Tibial artery (tissue), 4 donors: Measurements from ENCODE around the gene CHST11.

Experiments
- DNase-seq, 2 donors: peaks; one replicate each; pipeline ENCODE4 v3.0.0-alpha.2; 2019
- H3K27ac ChIP-seq, 2 donors: fragments of 200-600 bp; sonication (generic) in 1 of 2; 1 replicate in 1 of 2; 2 replicates in 1 of 2; pipeline ENCODE4 v1.5.1; 2018 to 2019; ENCODE audit warnings: mild to moderate bottlenecking in 1 of 2
- H3K27me3 ChIP-seq, 2 donors: fragments of 200-600 bp; sonication (generic) in 1 of 2; one replicate each; pipeline versions ENCODE4 v1.5.1 to v1.6.0; 2016 to 2019
- H3K36me3 ChIP-seq, 3 donors: fragments of 200-600 bp; sonication (generic) in 2 of 3; one replicate each; pipeline ENCODE4 v1.5.1; 2016 to 2019; ENCODE audit warnings: mild to moderate bottlenecking in 2 of 3
- H3K4me1 ChIP-seq, 4 donors: fragments of 200-600 bp; sonication (generic) in 2 of 4; 1 replicate in 3 of 4; 2 replicates in 1 of 4; pipeline ENCODE4 v1.5.1; 2016 to 2019
- H3K4me3 ChIP-seq, 2 donors: fragments of 200-600 bp; sonication (generic) in 1 of 2; 1 replicate in 1 of 2; 2 replicates in 1 of 2; pipeline ENCODE4 v1.5.1; 2018 to 2019; ENCODE audit warnings: mild to moderate bottlenecking in 2 of 2
- H3K9me3 ChIP-seq, 3 donors: fragments of 200-600 bp; sonication (generic) in 1 of 3; one replicate each; pipeline ENCODE4 v1.5.1; 2016 to 2019
- intact Hi-C: fragments of 100-400 bp; cut with DNase I; formaldehyde crosslinking; loops from one replicate; pipeline ENCODE4 v1.15.0; 2023; ENCODE audit warnings: low total_unique reads
- TF ChIP-seq, protein P1 (sequence below), 2 experiments: fragments of 200-600 bp in 1 of 2; fragments of 450-650 bp in 1 of 2; IDR thresholded peaks; one replicate each; pipeline ENCODE4 v1.5.1; 2017 to 2019; ENCODE audit warnings: antibody characterized with exemption in 2 of 2, mild to moderate bottlenecking in 1 of 2, moderate library complexity in 1 of 2

The CHST11 gene

GRCh38 chr12:104494137-104494792 lies 37.5 kb downstream of the CHST11 start:
- peak in 1 of 2 donors; percentile 42 for DNase-seq
- peak overlapping the region in 1 of 2 donors; percentile 26 for H3K4me3 ChIP-seq
- no peaks in the 10 kb centered on the region for H3K9me3 ChIP-seq
- H3K36me3 ChIP-seq = no peaks in the 10 kb centered on the region
- H3K27me3 ChIP-seq = no peaks in the 10 kb centered on the region
- intact Hi-C loops = no loop called here
- H3K4me1 ChIP-seq = peaks cover 0 to 9% (median 5%) of the 10 kb centered on the region in 4 donors
- H3K27ac ChIP-seq = peak overlapping the region; percentile 22 to 67
- TF ChIP-seq, protein P1, sequence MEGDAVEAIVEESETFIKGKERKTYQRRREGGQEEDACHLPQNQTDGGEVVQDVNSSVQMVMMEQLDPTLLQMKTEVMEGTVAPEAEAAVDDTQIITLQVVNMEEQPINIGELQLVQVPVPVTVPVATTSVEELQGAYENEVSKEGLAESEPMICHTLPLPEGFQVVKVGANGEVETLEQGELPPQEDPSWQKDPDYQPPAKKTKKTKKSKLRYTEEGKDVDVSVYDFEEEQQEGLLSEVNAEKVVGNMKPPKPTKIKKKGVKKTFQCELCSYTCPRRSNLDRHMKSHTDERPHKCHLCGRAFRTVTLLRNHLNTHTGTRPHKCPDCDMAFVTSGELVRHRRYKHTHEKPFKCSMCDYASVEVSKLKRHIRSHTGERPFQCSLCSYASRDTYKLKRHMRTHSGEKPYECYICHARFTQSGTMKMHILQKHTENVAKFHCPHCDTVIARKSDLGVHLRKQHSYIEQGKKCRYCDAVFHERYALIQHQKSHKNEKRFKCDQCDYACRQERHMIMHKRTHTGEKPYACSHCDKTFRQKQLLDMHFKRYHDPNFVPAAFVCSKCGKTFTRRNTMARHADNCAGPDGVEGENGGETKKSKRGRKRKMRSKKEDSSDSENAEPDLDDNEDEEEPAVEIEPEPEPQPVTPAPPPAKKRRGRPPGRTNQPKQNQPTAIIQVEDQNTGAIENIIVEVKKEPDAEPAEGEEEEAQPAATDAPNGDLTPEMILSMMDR (IDR thresholded peaks at IDR 0.05) = no peak

- peaks cover 0 to 9% (median 5%) of the 10 kb centered on the region in 4 donors for H3K4me1 ChIP-seq
- no peaks in the 10 kb centered on the region for H3K27me3 ChIP-seq
- no peaks in the 10 kb centered on the region for H3K9me3 ChIP-seq
- no peak for DNase-seq
- TF ChIP-seq, protein P1 (IDR thresholded peaks at IDR 0.05) = no peak
- intact Hi-C loops = no loop called here
- H3K27ac ChIP-seq = peak overlapping the region; percentile 22 to 67
- H3K36me3 ChIP-seq = no peaks in the 10 kb centered on the region
- peak overlapping the region in 1 of 2 donors; percentile 26 for H3K4me3 ChIP-seq
Measured at GRCh38 chr12:104494793-104495158, 38.0 kb downstream of the CHST11 start.

GRCh38 chr12:104495786-104496185 lies 39.0 kb downstream of the CHST11 start:
- Histone ChIP-seq H3K36me3 (no peaks in the 10 kb centered on the region), H3K27ac (peak overlapping the region in 1 of 2 donors; percentile 18), H3K9me3 (no peaks in the 10 kb centered on the region), H3K4me3 (no peak overlapping the region), H3K27me3 (no peaks in the 10 kb centered on the region), H3K4me1 (peaks cover 0 to 9% (median 5%) of the 10 kb centered on the region in 4 donors)
- intact Hi-C loops = no loop called here
- TF ChIP-seq, protein P1 (IDR thresholded peaks at IDR 0.05) = no peak
- no peak for DNase-seq

GRCh38 chr12:104496336-104496735 lies 39.6 kb downstream of the CHST11 start:
- no peak for DNase-seq
- Histone ChIP-seq H3K4me1 (peaks cover 0 to 9% (median 5%) of the 10 kb centered on the region in 4 donors), H3K4me3 (no peak overlapping the region), H3K27ac (peak overlapping the region in 1 of 2 donors; percentile 18), H3K36me3 (no peaks in the 10 kb centered on the region), H3K27me3 (no peaks in the 10 kb centered on the region), H3K9me3 (no peaks in the 10 kb centered on the region)
- TF ChIP-seq, protein P1 (IDR thresholded peaks at IDR 0.05) = no peak
- intact Hi-C loops = no loop called here

DNA sequence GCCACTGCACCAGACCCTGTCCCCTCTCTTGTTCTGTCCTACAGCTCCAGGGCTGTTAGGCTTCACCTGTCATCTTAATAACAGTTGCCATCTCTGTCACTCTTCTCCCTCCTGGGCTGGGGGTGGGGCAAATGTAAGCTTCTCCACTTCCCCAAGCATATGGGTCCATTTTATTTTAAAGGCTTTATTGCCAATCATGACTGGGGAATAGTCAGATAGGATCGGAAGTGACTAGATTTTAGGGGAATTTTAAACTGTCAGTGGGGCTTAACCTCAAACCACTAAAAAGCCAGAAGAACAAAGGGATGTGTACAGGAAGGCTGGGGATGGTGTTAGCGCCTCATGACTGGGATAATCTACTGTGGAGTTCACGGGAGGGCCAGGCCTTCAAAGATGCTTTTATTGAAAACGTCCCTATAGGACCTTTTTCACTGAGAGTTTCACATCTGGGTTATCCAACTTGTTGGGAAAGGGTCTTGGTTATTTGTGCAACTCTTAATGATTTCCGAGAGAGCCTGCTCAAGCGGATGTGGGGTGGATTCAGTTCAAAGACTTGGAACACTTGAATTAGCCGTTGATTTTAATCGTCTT lies 41.6 kb downstream of the CHST11 start:
- no peaks in the 10 kb centered on the region for H3K9me3 ChIP-seq
- H3K4me1 ChIP-seq = peaks cover 0 to 9% (median 5%) of the 10 kb centered on the region in 4 donors
- DNase-seq = no peak
- H3K27ac ChIP-seq = no peak overlapping the region
- H3K4me3 ChIP-seq = no peak overlapping the region
- H3K27me3 ChIP-seq = no peaks in the 10 kb centered on the region
- intact Hi-C loops = no loop called here
- no peaks in the 10 kb centered on the region for H3K36me3 ChIP-seq
- TF ChIP-seq, protein P1 (IDR thresholded peaks at IDR 0.05) = no peak
